Measurements from ENCODE around the gene LEKR1.

- no peak for TF ChIP-seq CTCF (conservative IDR thresholded peaks at IDR 0.05; ENCODE audit: low read depth, low read length)
- no peak for TF ChIP-seq EZH2 (IDR thresholded peaks at IDR 0.05; ENCODE audit: borderline replicate concordance, low read depth, low read length, poor library complexity, severe bottlenecking)
These were observed 384 bp upstream of the LEKR1 start for GRCh38 chr3:156825795-156826143.

Measured in A673 (cell line).